OCI-M1 (cell line): Measurements from ENCODE around the gene FETUB.

Experiments used
- DNase-seq: peaks from one replicate; lab custom pipeline; 2025; lab: John Stamatoyannopoulos, UW

Gene FETUB

DNA sequence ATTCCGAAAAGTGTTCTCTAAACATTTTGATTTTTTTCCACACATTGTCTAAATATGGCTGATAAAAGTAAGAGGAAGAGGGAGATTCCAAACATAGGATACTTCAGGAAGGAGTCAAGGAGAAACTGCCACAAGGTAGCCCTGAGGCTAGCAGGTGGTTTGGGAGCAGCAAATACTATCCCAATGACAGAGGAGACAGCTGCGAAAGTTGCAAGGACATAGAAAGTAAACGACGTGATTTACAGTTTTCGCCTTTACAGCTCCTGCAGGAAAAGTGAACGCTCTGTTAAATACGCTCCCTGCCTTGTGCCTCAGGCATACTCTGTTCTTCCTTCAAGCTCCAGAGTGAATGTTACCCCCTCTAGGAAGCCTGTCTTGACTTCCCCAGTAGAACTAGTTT, 3.7 kb upstream of the FETUB start:
- DNase-seq = no peak

DNA sequence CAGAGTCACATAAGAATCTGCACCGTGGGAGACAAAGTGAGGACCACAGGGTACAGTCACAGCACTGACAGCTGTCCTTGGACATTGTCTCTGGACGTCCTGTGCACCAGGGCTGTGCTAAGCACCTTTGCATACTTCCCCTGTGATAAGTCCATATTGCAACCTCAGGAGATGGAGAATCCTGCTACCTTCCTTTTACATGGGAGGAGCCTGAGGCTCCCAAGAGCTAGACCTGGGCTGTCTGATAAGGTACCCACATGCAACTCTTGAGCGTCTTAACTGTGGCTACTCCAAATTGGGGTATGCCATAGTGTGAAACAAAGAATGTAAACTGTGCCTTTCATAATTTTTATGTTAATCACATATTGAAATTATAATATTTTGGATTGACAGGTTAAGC, 2.5 kb upstream of the FETUB start:
- DNase-seq = no peak

DNA sequence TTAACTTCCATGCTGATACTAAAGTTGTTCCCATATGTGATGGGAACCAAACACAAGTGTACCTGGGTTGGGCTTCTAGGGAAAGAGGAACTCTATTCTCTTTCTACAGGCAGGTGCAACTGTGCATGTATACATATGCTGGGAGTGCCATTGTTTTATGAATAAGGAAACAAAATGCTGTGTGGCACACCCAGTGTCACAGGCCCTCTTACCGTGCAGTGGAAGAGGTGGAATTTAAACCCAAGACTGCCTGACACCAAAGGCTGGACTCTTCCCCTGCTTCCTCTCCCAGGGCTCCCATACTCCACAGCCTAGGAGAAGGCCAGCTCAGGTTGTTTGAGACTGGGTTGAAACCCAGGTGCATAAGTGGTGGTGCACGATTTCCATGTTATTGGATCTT, 1.9 kb upstream of the FETUB start:
- DNase-seq = no peak

DNA sequence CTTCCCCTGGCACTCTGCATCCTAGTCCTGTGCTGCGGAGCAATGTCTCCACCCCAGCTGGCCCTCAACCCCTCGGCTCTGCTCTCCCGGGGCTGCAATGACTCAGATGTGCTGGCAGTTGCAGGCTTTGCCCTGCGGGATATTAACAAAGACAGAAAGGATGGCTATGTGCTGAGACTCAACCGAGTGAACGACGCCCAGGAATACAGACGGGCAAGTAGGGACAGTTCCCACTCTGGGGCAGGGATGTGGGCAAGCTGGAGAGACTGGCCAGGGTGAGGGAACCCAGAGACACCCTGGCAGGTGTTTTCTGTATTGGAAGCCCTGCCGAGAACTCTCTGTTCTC, 247 bp downstream of the FETUB start:
- no peak for DNase-seq

DNA sequence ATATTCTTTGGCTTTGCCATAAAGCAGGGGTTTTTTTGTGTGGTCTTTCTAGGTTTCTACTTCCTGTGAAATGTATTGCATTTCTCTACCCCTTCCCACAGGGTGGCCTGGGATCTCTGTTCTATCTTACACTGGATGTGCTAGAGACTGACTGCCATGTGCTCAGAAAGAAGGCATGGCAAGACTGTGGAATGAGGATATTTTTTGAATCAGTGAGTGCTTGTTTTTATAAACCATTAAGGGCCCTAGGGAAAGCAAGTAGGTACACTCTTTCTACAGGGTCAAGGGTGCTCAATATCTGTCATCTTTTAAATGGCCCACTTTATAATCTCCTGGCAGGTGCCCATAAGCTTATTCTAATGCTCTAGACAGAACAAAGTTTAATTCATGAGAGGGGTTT, 730 bp downstream of the FETUB start:
- no peak for DNase-seq

DNA sequence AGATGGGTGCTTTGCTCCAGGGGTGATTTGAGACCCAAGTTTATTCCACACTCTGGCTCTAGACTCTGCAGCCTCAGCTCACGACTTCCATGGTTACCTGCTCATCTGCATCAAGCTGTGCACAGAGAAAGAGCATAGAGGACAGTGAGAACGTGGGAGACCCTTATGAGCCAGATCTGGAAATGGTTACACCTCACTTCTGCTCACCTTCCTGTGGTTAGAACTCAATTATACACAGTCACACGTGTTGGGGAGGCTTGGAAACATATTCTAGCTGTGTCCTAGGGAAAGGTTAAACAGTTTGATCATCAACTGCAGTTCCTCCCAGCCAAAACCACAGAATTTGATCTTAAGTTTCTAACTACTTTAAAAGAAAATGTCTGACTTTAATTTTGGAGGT, 1.8 kb downstream of the FETUB start:
- DNase-seq = no peak

DNA sequence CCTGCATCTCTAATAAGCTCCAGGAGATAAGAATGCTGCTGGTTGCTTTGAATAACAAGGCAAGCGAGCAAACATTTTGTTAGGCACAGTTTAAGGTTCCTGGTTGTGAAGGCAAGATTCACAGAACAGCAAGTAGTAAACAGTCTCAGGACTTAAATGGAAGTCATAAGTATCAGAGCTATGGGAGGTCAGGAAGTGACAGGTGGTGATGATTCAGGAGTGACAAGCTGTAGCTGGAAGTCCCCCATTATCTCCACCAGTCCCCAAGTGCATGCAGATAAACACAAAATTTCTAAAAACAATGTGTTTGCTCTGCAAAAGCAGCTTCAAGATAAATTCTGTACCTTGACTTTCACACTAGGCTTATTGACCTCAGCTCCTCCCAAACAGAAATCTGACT, 3.3 kb downstream of the FETUB start:
- no peak for DNase-seq

DNA sequence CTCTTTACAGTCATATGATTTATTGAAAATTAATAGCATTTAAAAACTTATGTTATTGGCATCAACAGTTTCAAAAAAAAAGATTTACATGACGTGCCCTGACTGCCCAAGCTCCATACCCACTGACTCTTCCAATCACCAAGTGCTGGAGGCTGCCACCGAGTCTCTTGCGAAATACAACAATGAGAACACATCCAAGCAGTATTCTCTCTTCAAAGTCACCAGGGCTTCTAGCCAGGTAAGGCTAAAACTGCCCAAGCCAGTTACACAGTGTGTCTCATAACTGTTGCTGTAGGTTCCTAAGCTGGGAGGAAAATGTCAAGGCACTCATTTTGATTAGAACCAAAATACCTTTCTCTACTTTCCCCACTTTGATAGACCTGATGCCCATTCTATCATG, 4.5 kb downstream of the FETUB start:
- no peak for DNase-seq

DNA sequence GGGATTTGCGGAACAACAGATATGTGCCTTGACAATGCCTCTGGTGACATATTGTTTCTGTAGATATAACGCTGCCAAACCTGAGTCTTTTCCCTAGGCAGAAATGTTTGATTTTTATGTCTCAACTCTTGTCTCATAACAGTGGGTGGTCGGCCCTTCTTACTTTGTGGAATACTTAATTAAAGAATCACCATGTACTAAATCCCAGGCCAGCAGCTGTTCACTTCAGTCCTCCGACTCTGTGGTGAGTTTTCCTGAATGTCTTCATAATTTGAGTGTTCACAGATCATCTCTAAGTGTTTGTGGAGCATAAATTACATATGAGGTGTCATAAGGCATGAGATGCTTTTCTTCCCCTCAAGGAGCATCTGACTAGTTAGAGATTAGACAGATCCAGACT, 5.9 kb downstream of the FETUB start:
- no peak for DNase-seq

DNA sequence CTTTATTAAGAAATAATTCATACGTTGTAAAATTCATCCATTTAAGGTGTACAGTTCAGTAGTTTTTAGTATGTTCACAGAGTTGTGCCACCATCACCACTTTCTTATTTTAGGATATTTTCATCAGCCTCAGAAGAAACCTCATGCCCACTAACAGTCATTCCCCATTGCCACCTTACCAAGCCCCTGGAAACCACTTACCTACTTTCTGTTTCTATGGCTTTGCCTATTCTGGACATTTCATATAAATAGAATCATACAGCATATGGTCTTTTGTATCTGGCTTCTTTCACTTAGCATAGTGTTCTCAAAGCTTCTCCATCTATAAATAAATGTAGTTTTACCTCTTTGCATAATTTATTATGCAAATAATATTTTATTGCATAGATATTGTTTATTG, 6.6 kb downstream of the FETUB start:
- no peak for DNase-seq

DNA sequence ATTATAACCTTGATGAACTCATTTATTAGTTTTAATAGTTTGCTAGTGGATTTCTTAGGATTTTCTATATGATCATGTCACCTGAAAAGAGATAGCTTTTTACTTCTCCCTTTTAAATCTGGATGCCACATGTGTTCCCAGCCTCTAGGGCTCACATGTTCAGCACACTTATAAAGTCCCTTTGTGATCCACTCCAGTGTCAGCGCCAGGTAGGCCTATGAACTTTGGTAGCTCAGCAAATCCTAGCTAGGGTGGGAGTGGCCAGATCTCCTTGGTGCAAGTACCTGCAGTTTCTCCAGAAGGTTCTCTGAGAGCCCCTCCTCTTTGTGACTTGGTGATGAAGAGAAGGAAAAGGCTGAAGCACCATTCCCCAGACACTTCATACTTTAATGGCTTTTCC, 8.7 kb downstream of the FETUB start:
- DNase-seq = no peak

DNA sequence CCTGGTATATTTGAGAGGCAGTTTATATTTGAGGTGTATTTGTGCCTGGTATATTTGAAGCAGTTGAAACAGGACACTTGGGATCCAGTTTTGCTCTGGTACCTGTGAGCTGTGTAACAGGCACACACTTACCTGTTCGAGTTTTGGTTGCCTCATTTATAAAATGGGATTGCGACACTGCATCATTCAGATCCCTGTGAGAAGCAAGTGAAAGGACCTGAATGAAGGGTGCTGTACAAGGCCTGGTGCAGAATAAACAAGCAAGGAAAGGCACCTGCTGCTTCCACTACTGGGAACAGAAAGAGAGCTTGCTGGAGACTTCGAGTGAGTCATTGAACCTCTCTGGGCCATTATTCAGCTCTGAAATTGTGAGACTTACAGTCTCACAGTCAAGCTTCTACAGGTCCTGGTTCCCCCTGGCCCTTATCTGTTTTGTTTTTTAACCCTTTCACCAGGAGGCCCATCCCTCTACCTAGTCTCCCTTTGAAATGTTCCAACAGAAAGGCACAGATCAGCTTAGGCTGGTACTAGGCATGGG, 11.5 kb downstream of the FETUB start:
- no peak for DNase-seq

DNA sequence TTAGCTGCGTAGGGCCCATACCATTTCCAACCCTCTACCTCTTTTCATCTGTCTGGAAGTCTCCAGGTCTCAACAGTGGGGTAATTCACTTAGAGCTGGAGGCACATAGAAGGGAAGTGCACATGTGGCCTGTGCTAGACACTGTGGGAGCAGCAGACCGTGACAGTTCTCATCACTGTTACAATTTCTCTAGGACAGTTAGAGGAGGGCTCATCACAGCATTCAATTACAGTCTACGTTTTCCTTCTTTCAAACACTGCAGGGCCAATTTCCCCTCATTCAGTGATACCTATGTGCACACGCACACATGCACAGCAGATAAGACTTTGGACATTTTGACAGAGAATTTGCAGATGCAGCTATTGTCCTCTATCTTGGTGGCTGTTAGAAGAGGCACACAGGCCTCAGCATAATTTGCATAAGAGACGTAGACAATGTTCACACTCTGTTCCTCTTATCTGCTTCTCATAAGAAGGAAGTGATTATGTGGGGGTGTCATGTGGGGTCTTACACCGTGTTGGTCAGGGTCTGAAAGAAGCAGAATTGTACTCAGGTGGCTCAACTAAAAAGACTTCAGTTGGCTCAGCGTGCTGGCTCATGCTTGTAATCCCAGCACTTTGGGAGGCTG, 13.0 kb downstream of the FETUB start:
- DNase-seq = no peak

DNA sequence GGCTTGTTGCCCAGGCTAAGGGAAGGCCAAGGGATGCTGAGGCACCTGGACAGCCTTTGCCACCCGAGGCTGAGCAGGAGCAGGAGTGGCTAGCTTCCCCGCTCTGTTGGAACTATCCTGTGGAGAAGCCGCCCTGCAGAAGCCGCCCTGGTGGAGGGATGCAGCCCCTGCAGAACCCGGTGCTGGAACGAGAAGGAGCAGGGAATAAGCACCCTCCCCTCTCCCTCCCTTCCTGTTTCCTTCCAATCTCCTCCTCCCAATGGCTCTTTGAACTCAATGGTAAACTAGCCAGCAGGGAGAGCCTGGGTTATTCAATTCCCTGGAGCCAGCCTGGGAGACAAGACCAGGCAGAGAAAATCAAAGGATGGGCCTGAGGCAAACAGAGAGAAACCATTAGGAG, 13.8 kb downstream of the FETUB start:
- DNase-seq = no peak

DNA sequence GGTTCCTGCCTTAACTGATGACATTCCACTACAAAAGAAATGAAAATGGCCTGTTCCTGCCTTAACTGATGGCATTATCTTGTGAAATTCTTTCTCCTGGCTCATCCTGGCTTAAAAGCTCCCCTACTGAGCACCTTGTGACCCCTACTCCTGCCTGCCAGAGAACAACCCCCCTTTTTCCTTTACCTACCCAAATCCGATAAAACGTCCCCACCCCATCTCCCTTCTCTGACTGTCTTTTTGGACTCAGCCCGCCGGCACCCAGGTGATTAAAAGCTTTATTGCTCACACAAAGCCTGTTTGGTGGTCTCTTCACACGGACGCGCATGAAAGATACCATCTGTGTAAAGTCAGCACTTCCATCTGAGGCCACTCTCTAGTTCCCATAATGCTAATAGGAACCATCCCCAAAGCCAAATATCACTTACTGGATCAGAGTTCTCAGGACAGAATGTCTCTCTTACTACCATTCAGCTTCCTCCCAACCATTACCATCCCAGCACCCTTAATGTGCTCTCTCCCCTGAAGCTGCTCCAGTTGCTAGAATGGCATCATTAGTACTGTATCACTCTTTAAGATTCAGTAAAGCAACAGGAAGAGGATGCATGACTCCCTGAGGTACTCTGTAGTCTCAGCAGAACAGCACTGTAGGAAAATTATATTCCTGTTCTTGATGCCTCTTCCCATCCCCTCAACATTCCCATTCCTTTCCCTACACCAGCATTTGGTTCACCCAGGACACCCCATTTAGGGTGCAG, 23.3 kb downstream of the FETUB start:
- no peak for DNase-seq

DNA sequence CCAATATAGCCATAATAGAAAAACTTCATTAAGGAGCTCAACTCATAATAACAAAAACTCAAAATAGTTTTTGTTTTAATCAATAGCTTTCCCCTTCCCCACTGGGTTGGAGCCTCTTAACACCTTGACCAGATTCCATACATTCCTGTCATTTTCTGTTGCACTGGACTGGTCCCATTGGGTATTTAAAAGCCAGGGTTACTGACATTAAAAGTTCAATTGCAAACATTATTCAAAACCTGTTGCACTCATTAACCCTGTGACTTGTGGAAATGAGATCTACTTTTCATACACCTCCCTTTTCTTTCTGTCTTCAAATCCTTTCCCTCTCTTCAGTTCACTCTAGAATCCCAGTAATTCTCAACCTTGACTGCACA, 23.9 kb downstream of the FETUB start:
- DNase-seq = no peak

DNA sequence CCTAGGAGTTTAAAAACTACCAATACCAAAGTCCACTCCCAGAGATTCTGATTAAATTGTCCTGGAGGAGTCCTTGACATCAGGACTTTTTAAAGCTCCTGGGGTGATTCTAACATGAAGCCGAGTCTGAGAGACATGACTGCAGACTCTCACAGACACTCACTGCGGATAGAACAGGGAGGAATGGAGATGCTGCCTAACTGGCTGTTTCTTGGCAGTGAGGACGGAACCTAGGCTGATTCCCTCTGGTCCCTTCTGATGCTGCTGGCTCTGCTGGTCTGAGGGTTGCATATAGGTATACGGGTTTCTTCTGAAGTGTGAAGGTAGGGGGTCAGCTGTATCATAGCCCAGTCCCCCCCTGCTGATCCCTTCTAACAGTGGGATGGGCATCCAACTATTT, 24.3 kb downstream of the FETUB start:
- no peak for DNase-seq

DNA sequence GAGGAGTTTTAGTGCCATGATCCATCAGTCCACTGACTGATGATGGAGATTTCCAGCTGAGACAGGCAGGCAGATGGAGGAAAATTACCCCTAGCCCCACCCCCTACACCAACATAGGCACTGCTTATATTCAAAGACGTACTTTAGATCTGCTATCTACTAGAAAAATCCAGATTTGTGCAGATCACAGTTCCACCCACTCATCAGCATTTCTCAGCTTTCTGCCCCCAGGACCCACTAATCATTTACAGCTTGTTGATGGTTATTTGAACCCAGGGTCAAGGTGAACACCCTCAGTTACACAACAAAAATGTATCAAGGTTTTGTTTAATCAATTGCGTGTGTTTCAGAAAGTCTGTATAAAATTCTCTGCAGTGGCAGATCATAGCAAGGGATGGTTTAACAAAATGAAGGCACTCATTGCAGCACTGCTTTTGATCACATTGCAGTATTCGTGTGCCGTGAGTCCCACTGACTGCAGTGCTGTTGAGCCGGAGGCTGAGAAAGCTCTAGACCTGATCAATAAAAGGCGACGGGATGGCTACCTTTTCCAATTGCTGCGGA, 25.5 kb downstream of the FETUB start, which contains the start of gene HRG:
HRG (plus strand) TSS at position 390 of the 564 bp plus-strand sequence; CDS start at position 408, 18 bp downstream.
- DNase-seq = no peak

DNA sequence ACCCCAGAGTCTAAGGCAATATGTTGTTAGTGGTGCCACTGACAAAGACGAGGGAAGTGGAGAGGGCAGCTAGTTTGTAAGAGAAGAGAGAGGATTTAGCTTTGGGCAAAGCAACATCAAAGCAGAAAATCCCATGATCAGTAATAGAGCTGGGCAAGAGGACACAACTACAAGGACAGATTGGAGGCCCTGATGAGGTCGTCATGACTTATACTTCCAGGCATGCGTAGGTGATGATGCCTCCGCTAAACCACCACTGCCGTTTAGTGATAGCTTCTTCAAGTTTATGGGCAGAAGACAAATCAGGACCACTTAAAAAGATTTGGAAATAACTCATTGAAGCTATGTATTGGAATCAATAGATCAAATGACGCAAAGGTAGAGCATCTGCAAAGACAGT, 28.2 kb downstream of the FETUB start:
- no peak for DNase-seq

DNA sequence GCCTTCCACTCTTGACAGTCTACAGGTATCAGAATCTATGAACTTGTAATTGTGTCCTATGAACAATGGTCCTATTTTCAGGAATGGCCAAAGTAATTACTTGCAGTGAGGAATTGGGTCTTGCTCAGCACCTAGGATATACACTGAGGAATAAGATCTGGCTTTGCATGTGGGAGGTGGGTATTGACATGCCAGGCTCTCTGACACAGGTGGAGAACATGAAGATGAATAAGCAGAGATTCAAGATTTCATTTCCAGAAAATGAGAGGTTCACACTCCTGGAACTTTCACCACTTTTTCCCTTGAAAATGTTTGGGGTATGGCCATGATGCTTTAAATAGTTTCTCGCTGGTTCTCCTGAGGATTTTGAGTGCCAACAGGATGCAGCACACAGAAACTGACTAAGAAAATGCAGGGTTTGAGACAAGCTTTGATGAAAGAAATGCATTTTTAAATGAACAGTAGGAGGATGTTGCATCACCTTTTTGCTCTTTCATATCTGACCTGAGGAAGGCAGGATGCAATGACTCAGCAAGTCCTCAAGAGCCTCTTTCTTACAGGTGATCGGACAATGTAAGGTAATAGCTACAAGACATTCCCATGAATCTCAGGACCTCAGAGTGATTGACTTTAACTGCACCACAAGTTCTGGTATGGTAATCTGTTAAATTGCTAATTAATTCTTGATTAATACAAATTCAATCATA, 29.3 kb downstream of the FETUB start:
- no peak for DNase-seq

DNA sequence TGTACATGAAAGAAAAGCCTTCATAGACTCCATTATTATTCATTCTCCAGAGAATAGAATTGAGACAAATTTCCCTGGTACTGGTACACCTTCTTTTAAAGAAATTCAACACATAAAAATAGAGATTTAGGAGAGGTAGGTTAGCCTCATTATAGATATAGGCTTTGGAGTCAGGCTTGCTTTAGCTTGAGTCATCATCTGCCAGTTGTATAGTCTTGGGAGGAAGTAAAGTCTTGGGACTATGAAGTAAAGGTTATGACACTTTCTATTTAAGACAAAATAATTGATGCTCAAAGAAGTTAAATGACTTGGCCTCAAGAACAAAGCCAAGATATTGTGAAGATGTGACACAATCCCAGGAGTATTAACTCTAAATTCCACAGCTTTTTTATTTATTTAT, 30.0 kb downstream of the FETUB start:
- no peak for DNase-seq

DNA sequence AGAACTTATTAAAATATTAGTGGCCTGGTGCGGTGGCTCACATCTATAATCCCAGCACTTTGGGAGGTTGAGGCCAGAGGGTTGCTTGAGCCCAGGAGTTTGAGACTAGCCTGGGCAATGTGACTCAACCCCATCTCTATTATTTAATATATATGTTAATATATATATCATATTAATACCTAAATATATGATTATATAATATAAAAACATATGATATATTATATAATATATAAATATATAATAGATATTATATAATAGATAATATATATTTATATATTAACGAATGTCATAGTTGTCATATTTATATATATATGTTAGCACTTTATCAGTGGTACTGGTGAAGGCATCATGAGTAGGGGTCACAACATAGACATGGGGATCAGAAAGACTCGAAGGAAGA, 30.9 kb downstream of the FETUB start:
- no peak for DNase-seq

DNA sequence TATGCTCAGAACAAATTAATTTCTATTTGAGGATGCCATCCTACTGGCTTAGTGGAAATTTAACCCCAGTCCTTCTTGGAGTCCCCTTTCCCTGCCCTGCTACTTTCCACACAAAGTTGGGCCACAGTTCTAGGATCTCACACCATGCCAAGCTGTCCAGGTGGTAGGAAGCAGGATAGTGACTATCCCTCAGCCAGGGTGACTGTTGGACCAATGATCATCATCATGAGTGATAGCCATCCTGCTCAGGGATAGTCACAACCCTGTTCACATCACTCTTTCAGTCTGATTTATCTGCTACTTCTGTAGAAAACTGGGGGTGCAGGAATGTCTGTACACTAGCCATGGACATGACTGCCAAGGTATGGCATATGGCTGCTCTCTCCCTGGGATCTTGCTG, 38.4 kb downstream of the FETUB start:
- no peak for DNase-seq
